ENCODE results near the gene MEX3B.

The MEX3B gene

DNA sequence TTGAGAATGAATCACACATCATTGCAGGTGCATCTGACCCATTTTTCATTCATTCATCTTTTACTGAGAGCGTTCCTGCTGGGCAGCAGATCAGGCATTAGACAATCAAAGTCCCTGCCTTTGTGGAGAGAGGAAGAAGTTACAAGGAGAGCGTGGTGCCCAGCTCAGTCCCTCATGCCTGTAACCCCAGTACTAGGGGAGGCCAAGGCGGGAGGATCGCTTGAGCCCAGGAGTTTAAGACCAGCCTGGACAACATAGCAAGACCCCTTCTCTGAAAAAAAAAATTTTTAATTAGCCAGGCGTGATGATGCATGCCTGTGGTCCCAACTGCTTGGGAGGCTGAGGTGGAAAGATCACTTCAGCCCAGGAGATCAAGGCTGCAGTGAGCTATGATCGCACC is 35.0 kb upstream of the MEX3B start:
- no peak for DNase-seq (ENCODE audit: low read depth)
- TF ChIP-seq, protein P1, sequence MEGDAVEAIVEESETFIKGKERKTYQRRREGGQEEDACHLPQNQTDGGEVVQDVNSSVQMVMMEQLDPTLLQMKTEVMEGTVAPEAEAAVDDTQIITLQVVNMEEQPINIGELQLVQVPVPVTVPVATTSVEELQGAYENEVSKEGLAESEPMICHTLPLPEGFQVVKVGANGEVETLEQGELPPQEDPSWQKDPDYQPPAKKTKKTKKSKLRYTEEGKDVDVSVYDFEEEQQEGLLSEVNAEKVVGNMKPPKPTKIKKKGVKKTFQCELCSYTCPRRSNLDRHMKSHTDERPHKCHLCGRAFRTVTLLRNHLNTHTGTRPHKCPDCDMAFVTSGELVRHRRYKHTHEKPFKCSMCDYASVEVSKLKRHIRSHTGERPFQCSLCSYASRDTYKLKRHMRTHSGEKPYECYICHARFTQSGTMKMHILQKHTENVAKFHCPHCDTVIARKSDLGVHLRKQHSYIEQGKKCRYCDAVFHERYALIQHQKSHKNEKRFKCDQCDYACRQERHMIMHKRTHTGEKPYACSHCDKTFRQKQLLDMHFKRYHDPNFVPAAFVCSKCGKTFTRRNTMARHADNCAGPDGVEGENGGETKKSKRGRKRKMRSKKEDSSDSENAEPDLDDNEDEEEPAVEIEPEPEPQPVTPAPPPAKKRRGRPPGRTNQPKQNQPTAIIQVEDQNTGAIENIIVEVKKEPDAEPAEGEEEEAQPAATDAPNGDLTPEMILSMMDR (IDR thresholded peaks at IDR 0.05; ENCODE audit: low read depth, low read length, missing control alignments), result no peak
- H3K4me3 ChIP-seq (ENCODE audit: low read depth, low read length), result no peak overlapping the region

DNA sequence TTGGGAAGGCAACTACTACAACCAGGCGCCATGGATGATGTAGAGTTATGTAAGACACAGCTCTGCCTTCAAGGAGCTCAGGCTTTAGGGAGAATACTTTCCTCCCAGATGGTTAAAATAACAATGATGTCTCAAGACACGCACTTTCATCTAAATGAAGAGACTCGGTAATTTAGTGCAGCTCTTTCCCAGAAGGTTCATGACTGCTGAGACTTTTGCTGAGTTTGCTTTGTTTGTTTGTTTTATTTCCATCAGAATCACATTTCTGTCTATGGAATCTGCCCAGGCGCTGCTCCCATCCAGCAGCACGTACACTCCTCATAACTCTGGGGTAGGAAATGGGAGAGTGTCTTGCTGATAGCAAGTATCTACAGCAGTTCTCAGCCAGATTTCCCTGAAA is 33.9 kb upstream of the MEX3B start:
- DNase-seq (ENCODE audit: low read depth), result no peak

DNA sequence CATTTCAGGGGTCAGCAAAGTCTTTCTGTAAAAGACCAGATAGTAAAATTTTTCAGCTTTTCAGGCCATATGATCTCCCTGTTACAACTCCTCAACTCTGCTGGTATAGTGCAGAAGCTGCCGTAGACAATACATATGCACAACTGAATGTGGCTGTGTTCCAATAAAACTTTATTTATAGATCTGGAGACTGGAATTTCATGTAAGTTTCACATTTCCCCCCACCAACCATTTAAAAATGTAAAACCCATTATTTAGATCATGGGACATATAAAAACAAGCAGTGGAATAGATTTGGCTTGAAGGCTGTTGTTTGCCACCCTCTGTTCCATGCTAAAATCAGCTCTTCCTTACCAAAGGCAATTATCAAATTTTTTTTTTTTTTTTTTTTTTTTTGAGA is 28.8 kb upstream of the MEX3B start:
- DNase-seq (ENCODE audit: low read depth), result no peak
- TF ChIP-seq, protein P1 (IDR thresholded peaks at IDR 0.05; ENCODE audit: low read depth, low read length, missing control alignments), result no peak
- no peak overlapping the region for H3K4me3 ChIP-seq (ENCODE audit: low read depth, low read length)

More for the DNA sequence above, 33.9 kb upstream of the MEX3B start:
- no peak overlapping the region for H3K4me3 ChIP-seq (ENCODE audit: low read depth, low read length)
- TF ChIP-seq, protein P1 (IDR thresholded peaks at IDR 0.05; ENCODE audit: low read depth, low read length, missing control alignments), result no peak

DNA sequence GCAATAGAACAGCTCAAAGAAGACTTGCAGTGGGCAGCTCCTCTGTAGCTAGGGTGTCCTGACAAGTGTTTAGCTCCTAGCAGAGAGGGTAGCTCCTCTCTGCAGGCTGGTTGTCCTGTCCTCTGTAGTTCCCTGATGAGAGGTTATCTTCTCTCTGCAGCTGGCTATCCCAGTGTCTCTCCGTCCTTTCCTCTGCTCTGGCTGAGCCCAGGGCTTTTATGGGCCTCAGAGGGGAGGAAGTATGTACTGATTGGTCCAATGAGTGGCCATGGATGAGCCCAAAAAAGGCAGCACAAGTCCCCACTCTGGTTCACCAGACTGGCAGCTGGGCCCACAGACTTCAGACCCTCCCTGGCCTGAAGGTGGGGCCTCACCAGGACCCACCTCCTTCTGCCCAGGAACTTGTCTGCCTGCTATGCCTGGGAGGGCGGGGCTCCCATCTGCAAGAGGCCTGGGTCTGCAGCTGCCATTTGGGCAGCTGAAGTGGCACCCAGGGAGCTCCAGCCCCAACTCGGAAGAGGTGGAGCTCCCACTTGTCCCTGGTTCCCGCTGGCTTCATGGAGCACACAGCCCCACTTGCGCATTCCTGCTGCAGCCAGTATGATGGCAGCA is 27.2 kb upstream of the MEX3B start:
- DNase-seq (ENCODE audit: low read depth), result no peak
- TF ChIP-seq, protein P1 (IDR thresholded peaks at IDR 0.05; ENCODE audit: low read depth, low read length, missing control alignments), result no peak
- no peak overlapping the region for H3K4me3 ChIP-seq (ENCODE audit: low read depth, low read length)

DNA sequence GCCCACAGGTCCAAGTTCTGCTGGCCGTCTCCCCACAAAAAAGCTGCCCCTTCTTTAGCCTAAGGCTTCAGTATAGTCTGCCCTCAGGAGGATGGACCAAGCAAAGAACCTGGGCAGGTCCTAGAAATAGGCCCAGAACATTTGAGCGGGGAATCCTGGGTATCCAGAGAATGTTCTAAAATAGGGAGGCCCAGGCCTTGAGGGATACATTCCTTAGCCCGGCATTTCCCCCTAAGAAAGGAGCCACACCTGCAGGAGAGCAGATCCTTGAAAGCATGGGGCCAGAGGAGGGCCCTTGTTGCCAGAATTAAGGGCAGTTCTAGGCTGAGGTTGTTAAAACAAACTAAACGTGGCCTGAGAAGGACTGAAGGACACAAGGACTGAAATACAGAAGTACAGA is 20.6 kb upstream of the MEX3B start:
- no peak for DNase-seq (ENCODE audit: low read depth)
- TF ChIP-seq, protein P1 (IDR thresholded peaks at IDR 0.05; ENCODE audit: low read depth, low read length, missing control alignments), result no peak
- H3K4me3 ChIP-seq (ENCODE audit: low read depth, low read length), result no peak overlapping the region

DNA sequence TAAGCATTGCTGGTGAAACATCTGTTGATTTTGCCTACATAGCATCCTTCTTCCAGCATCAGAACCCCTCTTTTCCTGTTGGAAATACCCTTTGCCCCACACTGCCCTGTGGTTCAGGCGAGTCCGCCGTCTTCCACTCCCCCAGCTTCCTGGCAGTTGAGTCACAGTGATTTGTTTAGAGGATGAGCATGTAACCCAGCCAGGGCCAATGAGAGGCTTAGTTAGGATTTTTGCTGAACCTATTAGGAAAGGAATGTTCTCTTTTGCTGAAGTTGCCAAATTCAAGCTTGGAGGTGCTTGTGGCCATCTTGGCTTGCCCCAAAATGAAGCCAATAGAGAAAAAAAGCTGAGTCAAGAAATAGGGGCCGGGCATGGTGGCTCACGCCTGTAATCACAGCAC is 19.0 kb upstream of the MEX3B start:
- TF ChIP-seq, protein P1 (IDR thresholded peaks at IDR 0.05; ENCODE audit: low read depth, low read length, missing control alignments), result no peak
- DNase-seq (ENCODE audit: low read depth), result no peak
- no peak overlapping the region for H3K4me3 ChIP-seq (ENCODE audit: low read depth, low read length)

All from GM12864 (cell line).